Caki2 (cell line): ENCODE data around the gene KLHL13. TPM values are rescaled to one million over a fixed set of nuclear protein-coding genes. Genes with fewer than 3 reads are reported as not detected.
"Not testable (repeated sequence)": the region's sequence is repeated elsewhere in the genome, so short reads cannot be mapped to it uniquely, and the experiment has no call there.

Source experiments
- DNase-seq: peaks from one replicate; pipeline ENCODE4 v3.0.0-alpha.2; 2015; ENCODE audit warnings: low read depth
- in situ Hi-C: cut with HindIII; loops from 2 replicates; pipeline ENCODE4 v1.10.0; 2016; ENCODE audit warnings: low sequenced_read_pairs, low pct_unique_long_range_greater_than_20kb, mixed read lengths
- total RNA-seq: library from RNA; depleted of rRNA; stranded (reverse); fragments of >200 nt; shearing (Covaris generic); gene quantifications from 2 replicates; pipeline ENCODE4 v1.2.3, GENCODE V29; 2014; ENCODE audit warnings: low replicate concordance

KLHL13 gene
- total RNA-seq, 1 experiment from 2014 or later: 37.4 TPM

- in situ Hi-C loops: no loop called here
- no peak for DNase-seq
Observed at GRCh38 chrX:118016422-118016821, 100.2 kb downstream of the KLHL13 start.

GRCh38 chrX:118002417-118002816 lies 114.2 kb downstream of the KLHL13 start:
- in situ Hi-C loops, DNase-seq: not testable (repeated sequence)

DNA sequence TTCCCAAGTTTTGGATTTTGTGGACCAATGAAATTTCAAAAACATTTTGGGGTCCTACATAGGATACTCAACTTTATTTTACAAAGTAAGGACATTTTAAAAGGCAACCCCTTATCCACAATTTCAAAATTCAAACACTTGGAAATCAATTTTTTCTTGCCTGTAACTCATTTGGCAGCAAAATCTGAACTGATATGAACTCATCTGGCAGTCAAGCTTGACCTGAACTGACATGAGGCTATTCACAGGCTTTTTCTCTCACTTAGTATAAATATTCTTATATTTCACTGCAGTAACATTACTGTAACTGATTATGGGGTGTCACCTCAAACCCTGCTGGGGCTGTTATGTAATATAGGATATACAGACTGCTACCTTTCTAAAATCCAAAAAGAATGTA lies 116.1 kb downstream of the KLHL13 start:
- in situ Hi-C loops: no loop called here
- no peak for DNase-seq

GRCh38 chrX:117998171-117998570 lies 118.4 kb downstream of the KLHL13 start:
- in situ Hi-C loops: no loop called here
- DNase-seq: no peak

DNA sequence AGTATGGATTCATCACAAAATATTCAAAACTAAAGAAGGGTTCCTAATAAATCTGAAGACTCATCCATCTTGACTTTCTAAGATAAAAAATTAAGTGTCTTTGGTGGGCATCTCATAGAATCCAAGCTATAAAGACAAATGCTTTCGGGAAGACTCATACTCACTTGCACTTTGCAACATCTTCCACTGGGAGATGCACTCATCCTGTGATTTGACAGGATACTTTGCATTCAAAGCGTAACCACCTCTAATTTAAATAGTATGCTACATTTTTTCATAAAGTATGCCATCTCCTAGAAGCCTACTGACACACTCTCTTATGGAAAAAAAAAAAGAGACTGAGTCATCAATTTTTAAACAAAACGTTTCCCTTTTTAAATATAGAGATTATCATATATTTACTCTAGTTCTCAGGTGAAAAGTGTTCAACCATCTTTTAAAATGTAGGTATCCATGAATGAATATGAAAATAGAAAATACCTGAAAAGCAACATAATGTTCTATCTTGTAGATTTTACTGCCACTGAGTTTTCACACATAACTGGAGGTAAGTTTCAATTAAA lies 119.6 kb downstream of the KLHL13 start:
- in situ Hi-C loops: no loop called here
- no peak for DNase-seq

DNA sequence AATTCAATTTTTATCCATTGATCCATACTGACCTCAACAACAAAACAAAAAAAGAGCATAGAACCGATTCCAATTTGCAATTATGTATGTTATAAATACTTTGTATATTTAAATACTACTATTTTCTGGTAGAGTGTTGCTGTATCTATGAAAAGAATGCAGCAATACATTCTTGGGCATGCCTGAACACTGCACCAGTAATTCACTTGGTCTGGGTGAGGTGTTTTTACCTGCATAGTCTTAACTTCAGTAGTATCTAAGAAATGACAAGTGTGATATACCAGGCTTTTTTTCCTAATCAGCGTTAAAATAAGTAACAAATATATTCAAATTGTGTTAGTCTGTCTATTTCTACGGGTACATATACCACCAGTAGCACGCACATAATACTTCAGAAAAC lies 120.2 kb downstream of the KLHL13 start:
- DNase-seq: no peak
- in situ Hi-C loops: no loop called here

GRCh38 chrX:117995378-117995777 lies 121.2 kb downstream of the KLHL13 start:
- in situ Hi-C loops: no loop called here
- no peak for DNase-seq

DNA sequence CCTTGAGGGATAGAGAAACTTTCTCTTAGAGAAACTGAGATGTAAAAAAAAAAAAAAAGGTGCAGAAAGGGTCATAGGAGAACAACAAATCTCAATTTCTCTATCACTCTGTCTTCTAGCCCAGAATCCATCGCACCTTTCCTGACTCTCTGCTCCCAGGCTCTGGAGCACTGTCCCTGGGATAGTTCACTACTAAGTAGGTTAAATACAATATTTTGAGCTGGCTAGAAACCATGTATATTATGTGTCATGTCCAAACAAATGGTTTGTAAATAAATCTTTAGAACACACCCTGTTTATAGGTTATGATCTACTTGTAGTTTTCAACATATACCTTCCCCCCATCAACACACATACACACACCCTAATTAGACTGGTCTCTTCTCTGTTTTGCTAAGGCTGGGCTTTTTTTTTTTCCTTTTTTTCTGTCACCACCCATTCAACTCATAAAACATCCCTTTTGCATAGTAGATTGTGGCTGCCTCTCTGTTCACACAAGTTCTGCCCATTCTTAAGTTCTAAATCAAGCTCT lies 124.4 kb downstream of the KLHL13 start:
- in situ Hi-C loops: no loop called here
- DNase-seq: no peak

DNA sequence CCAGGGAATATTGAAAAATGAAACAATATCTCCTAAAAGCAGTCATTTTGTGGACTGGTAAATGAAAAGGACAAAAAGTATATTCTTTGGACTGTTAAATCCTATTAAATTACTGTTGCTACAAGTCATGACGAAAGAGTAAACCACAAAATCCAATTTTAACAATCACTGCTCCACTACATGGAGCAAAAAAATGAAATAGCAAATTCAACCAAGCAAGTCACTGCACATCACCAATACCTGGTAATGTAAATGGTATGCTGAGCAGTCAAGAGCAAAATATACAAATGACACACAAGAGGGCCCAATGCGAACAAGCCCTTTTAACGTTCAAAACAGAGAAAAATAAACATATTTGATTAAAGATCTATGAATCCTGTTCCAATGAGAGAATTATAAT lies 126.2 kb downstream of the KLHL13 start:
- peak; percentile 76 for DNase-seq
- in situ Hi-C loops: no loop called here

DNA sequence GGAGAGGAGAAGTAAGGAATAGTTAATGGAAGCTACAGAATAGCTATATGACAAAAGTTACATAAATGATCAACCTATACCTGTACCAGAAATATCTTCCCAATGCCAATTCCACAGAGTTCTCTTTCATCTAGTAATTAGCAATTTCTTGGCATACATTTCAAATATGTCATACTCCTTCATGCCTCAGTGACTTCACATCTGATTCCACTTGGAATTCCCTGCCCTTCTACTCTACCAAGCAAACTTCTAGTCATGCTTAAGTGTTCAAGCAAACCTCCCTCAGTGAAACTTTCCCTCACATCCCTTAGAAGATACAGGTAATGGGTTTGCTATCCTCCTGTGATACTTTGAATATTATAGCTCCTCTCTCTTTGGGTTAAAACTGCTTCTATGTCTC lies 127.1 kb downstream of the KLHL13 start:
- DNase-seq: peak; percentile 64
- in situ Hi-C loops: no loop called here

DNA sequence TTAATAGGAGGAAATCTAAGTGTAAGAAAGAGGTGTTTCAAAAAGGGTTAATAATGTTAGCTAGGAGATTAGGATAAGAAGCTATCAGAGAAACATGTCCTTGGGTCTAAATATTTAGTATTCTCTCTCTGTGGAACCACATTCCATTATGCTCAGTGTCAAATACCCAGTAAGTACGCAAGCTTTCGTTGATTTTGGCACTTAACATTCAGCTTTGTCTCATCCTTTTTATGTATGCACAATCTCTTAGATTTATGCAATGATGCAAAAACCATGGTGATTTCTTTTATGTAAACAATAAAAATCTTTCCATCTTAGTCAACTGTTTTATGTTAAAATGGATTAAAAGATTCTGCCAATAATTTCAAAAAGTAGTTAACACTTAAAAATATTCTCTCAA lies 129.2 kb downstream of the KLHL13 start:
- in situ Hi-C loops: no loop called here
- DNase-seq: no peak

GRCh38 chrX:117985241-117985640 lies 131.4 kb downstream of the KLHL13 start:
- in situ Hi-C loops: no loop called here
- DNase-seq: no peak

DNA sequence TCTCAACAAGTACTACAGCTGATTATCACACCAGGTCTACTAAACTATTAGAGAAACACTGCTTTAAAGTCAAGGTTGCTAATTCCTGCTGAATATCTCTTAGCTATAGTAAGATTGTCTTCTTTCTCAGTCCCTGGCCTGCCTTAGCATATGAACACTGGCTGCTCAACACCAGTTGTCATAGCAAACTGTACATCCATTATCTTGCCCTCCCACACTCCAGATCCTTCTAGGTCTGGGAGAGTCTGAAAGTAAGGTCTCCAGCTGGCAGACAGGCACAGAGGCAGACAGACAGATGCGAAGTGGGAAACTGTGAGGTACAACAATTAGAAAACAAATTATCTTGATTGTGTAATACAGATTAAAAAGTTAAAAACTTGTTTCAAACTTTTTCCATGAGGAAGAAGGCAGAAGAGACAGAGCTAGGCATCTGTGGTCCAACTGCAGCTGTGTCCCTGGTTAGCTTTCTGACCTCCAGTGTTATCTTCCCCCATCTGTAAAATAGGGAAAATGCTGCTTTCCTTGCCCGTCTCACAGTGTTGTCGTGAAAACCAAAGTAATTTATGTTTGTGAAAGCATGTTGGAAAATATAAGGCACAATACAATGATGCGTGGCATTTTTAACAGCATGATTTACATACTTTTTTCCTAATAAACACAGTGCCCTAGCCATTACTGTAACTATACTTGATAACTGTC lies 133.8 kb downstream of the KLHL13 start:
- in situ Hi-C loops: no loop called here
- no peak for DNase-seq

GRCh38 chrX:117978402-117978801 lies 138.2 kb downstream of the KLHL13 start:
- in situ Hi-C loops: no loop called here
- DNase-seq: no peak

DNA sequence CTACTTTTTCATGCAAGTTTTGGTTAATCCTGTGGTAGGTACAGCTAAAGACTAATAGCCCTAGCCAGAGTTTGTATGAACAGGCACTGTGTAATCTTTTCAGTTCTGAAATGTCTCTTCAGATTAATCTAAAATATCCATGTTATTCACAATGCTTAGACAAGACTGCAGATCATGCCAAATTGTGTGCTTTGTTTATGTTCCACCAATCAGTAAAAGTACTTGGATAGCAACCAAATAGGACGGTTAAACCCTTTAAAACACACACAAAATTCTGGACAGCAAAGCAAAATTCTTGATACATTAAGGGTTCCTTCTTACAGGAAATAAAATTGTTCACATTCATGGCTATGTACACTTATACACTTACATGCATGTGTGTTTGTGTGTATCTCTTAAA lies 139.1 kb downstream of the KLHL13 start:
- in situ Hi-C loops: no loop called here
- DNase-seq: no peak

- in situ Hi-C loops: no loop called here
- DNase-seq: peak; percentile 37
Observed at GRCh38 chrX:117973110-117973807, 143.4 kb downstream of the KLHL13 start.

DNA sequence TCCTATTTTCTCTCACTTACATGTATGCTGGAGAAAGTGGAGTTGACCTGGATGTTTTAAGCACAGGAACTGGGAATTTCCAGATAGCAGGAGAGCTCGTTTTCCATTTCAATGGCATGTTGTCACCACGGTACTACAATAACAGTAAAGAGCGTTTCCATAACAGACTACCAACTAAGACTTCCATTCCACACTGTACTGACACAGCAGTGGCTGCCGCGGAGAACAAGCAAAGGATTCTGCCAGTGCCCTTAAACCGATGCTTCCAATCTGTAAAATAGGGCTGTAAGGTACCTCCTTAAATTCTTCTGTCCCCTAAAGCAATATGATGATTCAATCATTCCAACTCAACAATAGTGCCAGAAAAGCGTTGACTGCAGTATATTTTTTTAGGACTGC lies 143.9 kb downstream of the KLHL13 start:
- in situ Hi-C loops: no loop called here
- peak; percentile 50 for DNase-seq

- no peak for DNase-seq
- in situ Hi-C loops: no loop called here
Observed at GRCh38 chrX:117969782-117970181, 146.8 kb downstream of the KLHL13 start.

DNA sequence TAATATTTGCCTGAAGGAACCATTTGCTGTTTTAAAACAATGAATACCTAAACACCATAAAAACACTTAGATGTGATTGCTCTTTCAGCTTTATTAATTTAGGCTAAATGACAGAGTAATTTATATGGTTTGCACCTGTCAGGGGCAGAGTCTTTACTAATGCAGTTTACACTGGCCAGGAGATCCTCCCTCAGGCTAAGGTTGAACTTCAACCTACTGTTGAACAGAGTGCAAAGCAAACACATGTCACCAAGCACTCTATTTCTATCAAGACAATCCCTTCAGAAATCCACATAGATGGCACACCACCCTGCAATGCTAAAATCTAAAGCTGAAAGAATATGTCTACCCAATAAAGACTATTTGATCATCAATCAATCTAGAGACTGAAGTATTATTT lies 147.3 kb downstream of the KLHL13 start:
- in situ Hi-C loops: no loop called here
- peak; percentile 26 for DNase-seq
